Chondrocyte (in vitro differentiated cells): ENCODE data around the gene B3GNT4. TPM values are rescaled to one million over a fixed set of nuclear protein-coding genes. Genes with fewer than 3 reads are reported as not detected.
"Not testable (repeated sequence)": the region's sequence is repeated elsewhere in the genome, so short reads cannot be mapped to it uniquely, and the experiment has no call there.

Experiments used
- DNase-seq: peaks from one replicate; pipeline ENCODE4 v3.0.0; 2021; ENCODE audit warnings: mixed read lengths, low spot score
- H3K27ac Mint-ChIP-seq: one replicate; pipeline ENCODE4 v1.8.0; 2021; ENCODE audit warnings: mild to moderate bottlenecking, moderate library complexity, mixed read lengths; ENCODE audit not compliant: unreplicated experiment
- H3K27me3 Mint-ChIP-seq: 2 replicates; pipeline ENCODE4 v1.8.0; 2021; ENCODE audit warnings: low read depth, mixed read lengths
- H3K36me3 Mint-ChIP-seq: 2 replicates; pipeline ENCODE4 v1.8.0; 2021; ENCODE audit warnings: low read depth, mixed read lengths
- H3K4me1 Mint-ChIP-seq: 2 replicates; pipeline ENCODE4 v1.8.0; 2021; ENCODE audit warnings: low read depth, mild to moderate bottlenecking, mixed read lengths
- H3K4me3 Mint-ChIP-seq: one replicate; pipeline ENCODE4 v1.8.0; 2021; ENCODE audit warnings: mild to moderate bottlenecking, moderate library complexity, mixed read lengths; ENCODE audit not compliant: unreplicated experiment
- H3K9me3 Mint-ChIP-seq: 2 replicates; pipeline ENCODE4 v1.8.0; 2021; ENCODE audit warnings: low read depth, mixed read lengths
- total RNA-seq: library from RNA; stranded (reverse); gene quantifications from 3 replicates; pipeline ENCODE4 v1.2.1, GENCODE V29; 2021
- TF ChIP-seq, protein P1 (sequence below): fragments of 200-600 bp; sonication (generic); IDR thresholded peaks from 2 replicates; pipeline ENCODE4 v1.5.0; 2021; ENCODE audit warnings: antibody characterized with exemption, mild to moderate bottlenecking, moderate library complexity

B3GNT4 gene
- total RNA-seq, 1 donor from 2014 or later = 1.0 TPM

DNA sequence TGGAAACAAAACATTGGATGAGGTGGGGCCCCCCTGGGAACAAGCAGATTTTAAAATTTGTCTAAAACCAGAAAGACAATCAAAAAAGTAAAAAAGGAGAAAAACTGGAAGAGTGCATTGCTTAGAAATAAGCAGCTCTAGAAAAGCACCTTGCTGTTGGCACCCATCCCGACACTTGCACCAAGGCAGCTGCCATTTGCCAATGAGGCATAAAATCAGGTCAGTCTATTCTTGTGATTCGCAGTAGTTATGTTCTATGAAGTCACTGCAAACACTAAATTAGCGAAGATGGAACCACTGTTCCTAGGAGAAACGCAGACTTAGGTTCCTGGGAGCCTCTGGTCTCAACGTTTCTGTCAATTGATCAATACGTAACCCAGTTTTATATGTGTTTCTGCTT lies 46.5 kb downstream of the B3GNT4 start:
- H3K4me3 Mint-ChIP-seq = no peak overlapping the region
- H3K27me3 Mint-ChIP-seq = no peaks in the 10 kb centered on the region

DNA sequence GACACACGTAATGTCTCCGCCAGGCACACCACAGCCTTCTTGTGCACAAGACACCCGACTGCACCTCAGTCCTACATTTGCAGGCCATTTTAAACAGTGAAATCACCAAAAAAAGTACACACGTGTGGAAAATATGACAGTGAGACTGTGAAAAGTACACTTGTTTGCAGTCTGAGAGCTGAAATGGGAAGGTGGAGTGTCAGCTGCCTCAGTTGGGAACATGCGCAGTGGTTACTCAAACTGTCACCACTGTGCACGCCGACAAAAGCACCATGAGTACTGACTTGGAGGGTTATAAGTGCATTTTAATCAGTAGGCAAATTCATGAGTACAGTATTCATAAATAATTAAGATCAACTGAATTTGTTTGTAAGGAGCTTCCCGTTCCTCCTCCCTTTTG lies 47.0 kb downstream of the B3GNT4 start:
- no peak overlapping the region for H3K4me3 Mint-ChIP-seq
- H3K9me3 Mint-ChIP-seq = no peaks in the 10 kb centered on the region
- H3K4me1 Mint-ChIP-seq = no peaks in the 10 kb centered on the region
- no peaks in the 10 kb centered on the region for H3K27me3 Mint-ChIP-seq
- H3K36me3 Mint-ChIP-seq = peaks cover 19% of the 10 kb centered on the region
- no peak overlapping the region for H3K27ac Mint-ChIP-seq
- TF ChIP-seq, protein P1, sequence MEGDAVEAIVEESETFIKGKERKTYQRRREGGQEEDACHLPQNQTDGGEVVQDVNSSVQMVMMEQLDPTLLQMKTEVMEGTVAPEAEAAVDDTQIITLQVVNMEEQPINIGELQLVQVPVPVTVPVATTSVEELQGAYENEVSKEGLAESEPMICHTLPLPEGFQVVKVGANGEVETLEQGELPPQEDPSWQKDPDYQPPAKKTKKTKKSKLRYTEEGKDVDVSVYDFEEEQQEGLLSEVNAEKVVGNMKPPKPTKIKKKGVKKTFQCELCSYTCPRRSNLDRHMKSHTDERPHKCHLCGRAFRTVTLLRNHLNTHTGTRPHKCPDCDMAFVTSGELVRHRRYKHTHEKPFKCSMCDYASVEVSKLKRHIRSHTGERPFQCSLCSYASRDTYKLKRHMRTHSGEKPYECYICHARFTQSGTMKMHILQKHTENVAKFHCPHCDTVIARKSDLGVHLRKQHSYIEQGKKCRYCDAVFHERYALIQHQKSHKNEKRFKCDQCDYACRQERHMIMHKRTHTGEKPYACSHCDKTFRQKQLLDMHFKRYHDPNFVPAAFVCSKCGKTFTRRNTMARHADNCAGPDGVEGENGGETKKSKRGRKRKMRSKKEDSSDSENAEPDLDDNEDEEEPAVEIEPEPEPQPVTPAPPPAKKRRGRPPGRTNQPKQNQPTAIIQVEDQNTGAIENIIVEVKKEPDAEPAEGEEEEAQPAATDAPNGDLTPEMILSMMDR = no peak
- DNase-seq = no peak

More for the DNA sequence above, 46.5 kb downstream of the B3GNT4 start:
- Mint-ChIP-seq H3K4me1 (no peaks in the 10 kb centered on the region), H3K27ac (no peak overlapping the region), H3K36me3 (peaks cover 19% of the 10 kb centered on the region), H3K9me3 (no peaks in the 10 kb centered on the region)
- TF ChIP-seq, protein P1 = no peak
- DNase-seq = no peak

DNA sequence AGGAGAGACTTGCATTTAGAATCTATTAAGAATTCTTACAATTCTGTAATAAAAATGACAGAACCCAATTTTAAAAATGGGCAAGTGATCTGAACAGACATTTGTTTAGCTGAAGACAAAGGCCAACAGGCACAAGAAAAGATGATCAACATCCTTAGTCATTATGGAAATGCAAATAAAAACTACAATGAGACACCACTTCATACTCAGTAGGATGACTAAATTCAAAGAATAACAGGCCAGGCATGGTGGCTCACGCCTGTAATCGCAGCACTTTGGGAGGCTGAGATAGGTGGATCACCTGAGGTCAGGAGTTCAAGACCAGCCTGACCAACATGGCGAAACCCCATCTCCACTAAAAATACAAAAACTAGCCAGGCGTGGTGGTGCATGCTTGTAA lies 55.0 kb downstream of the B3GNT4 start:
- H3K27ac Mint-ChIP-seq, H3K9me3 Mint-ChIP-seq, H3K4me1 Mint-ChIP-seq, DNase-seq, H3K4me3 Mint-ChIP-seq, H3K27me3 Mint-ChIP-seq: not testable (repeated sequence)
- peaks cover 28% of the 10 kb centered on the region for H3K36me3 Mint-ChIP-seq

Other genes with a start within 250 kb of the B3GNT4 start
- gene BCL7A, start 181.8 kb upstream of the B3GNT4 start, total RNA-seq = 7.1 to 10.0 TPM (median 9.1 TPM) in 3 replicates
- 58.8 to 62.8 TPM (median 61.7 TPM) in 3 replicates for gene MLXIP, start 125.0 kb upstream of the B3GNT4 start, total RNA-seq
- not detected in 3 replicates for gene IL31, start 29.5 kb upstream of the B3GNT4 start, total RNA-seq
- gene LRRC43, start 20.6 kb upstream of the B3GNT4 start, total RNA-seq = 1.5 to 2.0 TPM (median 1.6 TPM) in 3 replicates
- gene DIABLO, start 22.3 kb downstream of the B3GNT4 start, total RNA-seq = 47.7 to 51.1 TPM (median 49.9 TPM) in 3 replicates
- 16.9 to 21.8 TPM (median 20.2 TPM) in 3 replicates for gene VPS33A, start 62.8 kb downstream of the B3GNT4 start, total RNA-seq
- gene CLIP1, start 219.0 kb downstream of the B3GNT4 start, total RNA-seq = 74.1 to 101 TPM (median 94.7 TPM) in 3 replicates